Hepatocyte (in vitro differentiated cells): Measurements from ENCODE around the gene ZFX.

ENCODE experiments used
- EZH2 ChIP-seq: fragments of 200-600 bp; sonication (generic); IDR thresholded peaks from 2 replicates; pipeline ENCODE4 v1.6.1; 2016; ENCODE audit warnings: antibody characterized with exemption, mild to moderate bottlenecking, borderline replicate concordance
- EZH2phosphoT487 ChIP-seq: fragments of 200-600 bp; sonication (generic); IDR thresholded peaks from one replicate; pipeline ENCODE4 v1.6.1; 2018; ENCODE audit warnings: antibody characterized with exemption, mild to moderate bottlenecking, low read depth, moderate library complexity; ENCODE audit not compliant: unreplicated experiment, severe bottlenecking
- TF ChIP-seq, protein P1 (sequence below): fragments of 200-600 bp; sonication (generic); IDR thresholded peaks from 2 replicates; pipeline ENCODE4 v1.5.1; 2016; ENCODE audit warnings: antibody characterized with exemption, mild to moderate bottlenecking; ENCODE audit not compliant: poor library complexity

DNA sequence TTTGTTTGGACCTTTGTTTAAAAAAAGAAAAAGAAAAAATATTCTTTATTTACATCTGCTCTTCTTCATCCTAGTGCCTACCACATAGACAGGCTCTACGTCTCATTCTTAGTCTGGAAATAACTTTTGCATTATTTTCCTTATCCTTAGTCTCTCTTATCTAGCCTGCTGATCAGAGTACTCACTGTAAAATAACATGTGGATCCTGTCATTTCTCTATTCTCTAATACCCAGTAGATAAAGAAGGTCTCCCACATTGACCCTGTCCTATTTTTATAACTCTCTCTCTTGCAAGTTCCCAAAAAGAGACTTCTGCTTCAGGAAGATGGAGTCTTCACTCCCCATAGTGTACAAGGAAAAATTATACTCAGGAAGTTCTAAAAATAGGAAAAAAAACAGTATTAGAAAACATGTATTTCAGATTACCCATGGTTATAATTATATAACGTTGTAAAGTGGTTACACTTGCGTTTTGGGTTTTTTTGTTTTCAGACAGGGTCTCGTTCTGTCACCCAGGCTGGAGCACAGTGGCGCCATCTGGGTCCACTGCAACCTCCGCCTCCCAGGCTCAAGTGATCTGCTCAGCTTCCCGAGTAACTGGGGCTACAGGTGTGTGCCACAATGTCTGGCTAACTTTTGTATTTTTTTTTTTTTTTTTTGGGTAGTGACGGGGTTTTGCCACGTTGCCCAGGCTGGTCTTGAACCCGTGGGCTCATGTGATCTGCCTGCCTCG, 23.8 kb downstream of the ZFX start:
- TF ChIP-seq, protein P1, sequence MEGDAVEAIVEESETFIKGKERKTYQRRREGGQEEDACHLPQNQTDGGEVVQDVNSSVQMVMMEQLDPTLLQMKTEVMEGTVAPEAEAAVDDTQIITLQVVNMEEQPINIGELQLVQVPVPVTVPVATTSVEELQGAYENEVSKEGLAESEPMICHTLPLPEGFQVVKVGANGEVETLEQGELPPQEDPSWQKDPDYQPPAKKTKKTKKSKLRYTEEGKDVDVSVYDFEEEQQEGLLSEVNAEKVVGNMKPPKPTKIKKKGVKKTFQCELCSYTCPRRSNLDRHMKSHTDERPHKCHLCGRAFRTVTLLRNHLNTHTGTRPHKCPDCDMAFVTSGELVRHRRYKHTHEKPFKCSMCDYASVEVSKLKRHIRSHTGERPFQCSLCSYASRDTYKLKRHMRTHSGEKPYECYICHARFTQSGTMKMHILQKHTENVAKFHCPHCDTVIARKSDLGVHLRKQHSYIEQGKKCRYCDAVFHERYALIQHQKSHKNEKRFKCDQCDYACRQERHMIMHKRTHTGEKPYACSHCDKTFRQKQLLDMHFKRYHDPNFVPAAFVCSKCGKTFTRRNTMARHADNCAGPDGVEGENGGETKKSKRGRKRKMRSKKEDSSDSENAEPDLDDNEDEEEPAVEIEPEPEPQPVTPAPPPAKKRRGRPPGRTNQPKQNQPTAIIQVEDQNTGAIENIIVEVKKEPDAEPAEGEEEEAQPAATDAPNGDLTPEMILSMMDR: no peak
- TF ChIP-seq EZH2 (no peak), EZH2phosphoT487 (no peak)
